ENCODE results near the gene LRRC7. TPM values are rescaled to one million over a fixed set of nuclear protein-coding genes. Genes with fewer than 3 reads are reported as not detected.

Gene LRRC7
- total and polyA plus RNA-seq, 2 of the 8 experiments (the other 6 are each of a cell fraction or from before 2014, with no cell fraction given): 0.03 to 0.17 TPM

DNA sequence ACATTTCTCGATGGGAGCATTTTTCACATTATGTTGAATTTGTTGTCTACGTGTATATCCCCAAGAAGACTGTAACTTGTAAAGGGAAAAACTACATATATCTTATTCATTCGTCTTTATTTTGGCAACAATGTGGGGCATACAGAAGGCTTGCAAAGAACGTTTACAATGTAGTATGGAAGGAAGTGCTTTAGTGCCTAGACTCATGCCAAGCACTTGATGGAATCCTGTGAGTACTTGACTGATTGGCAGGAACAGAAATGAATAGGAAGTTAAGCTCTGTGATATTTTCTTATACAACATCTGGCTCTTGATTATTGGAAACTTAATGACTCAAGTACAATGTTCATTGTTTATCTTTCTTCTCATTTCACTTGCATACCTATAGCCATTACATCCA is 284.4 kb downstream of the LRRC7 start (continued):
- TF ChIP-seq, protein P1, sequence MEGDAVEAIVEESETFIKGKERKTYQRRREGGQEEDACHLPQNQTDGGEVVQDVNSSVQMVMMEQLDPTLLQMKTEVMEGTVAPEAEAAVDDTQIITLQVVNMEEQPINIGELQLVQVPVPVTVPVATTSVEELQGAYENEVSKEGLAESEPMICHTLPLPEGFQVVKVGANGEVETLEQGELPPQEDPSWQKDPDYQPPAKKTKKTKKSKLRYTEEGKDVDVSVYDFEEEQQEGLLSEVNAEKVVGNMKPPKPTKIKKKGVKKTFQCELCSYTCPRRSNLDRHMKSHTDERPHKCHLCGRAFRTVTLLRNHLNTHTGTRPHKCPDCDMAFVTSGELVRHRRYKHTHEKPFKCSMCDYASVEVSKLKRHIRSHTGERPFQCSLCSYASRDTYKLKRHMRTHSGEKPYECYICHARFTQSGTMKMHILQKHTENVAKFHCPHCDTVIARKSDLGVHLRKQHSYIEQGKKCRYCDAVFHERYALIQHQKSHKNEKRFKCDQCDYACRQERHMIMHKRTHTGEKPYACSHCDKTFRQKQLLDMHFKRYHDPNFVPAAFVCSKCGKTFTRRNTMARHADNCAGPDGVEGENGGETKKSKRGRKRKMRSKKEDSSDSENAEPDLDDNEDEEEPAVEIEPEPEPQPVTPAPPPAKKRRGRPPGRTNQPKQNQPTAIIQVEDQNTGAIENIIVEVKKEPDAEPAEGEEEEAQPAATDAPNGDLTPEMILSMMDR (IDR thresholded peaks at IDR 0.05; ENCODE audit: control extremely low read depth in 1 of 3, insufficient read depth in 1 of 3, low read depth in 1 of 3, low read length in 3 of 3): no peak
- no peak for TF ChIP-seq RXRA (IDR thresholded peaks at IDR 0.05; ENCODE audit: insufficient read depth, low read depth, low read length)
- no peak for TF ChIP-seq KDM4A (IDR thresholded peaks at IDR 0.05; ENCODE audit: low read depth, low read length, severe bottlenecking)
- TF ChIP-seq SAP30 (IDR thresholded peaks at IDR 0.05; ENCODE audit: insufficient read depth, insufficient replicate concordance, low read length): no peak
- no peak for TF ChIP-seq SP4 (IDR thresholded peaks at IDR 0.05; ENCODE audit: low read length)
